Activated CD8-positive, alpha-beta T cell treated with anti-CD3 and anti-CD28 coated beads, Interleukin-2, amount 10 ng/mL, durations not matched to agents 7 days and 5 days (primary cell): ENCODE data around the gene SPPL2C. TPM values are rescaled to one million over a fixed set of nuclear protein-coding genes. Genes with fewer than 3 reads are reported as not detected.

Experiments used
- ATAC-seq: fragments of 150-1000 bp; cut with Tn5 transposase; one replicate; pipeline ENCODE4 v1.10.0; 2021; ENCODE audit warnings: moderate library complexity
- CTCF ChIA-PET: fragments of 350-600 bp; sonication (Branson Sonifier 250); formaldehyde crosslinking; loops from one replicate; lab custom pipeline; 2021; ENCODE audit warnings: antibody characterized with exemption; lab: Charles Lee
- POLR2A ChIA-PET: fragments of 350-600 bp; sonication (Branson Sonifier 250); formaldehyde crosslinking; loops from one replicate; lab custom pipeline; 2021; ENCODE audit warnings: antibody characterized with exemption; lab: Charles Lee
- DNase-seq: peaks from one replicate; pipeline ENCODE4 v3.0.0-alpha.2; 2020
- H3K27ac Mint-ChIP-seq: one replicate; pipeline ENCODE4 v1.8.0; 2021; ENCODE audit warnings: mild to moderate bottlenecking, mixed read lengths
- H3K27me3 Mint-ChIP-seq: one replicate; pipeline ENCODE4 v1.8.0; 2021; ENCODE audit warnings: low read depth, mixed read lengths
- H3K36me3 Mint-ChIP-seq: one replicate; pipeline ENCODE4 v1.8.0; 2021; ENCODE audit warnings: low read depth, mixed read lengths
- H3K4me1 Mint-ChIP-seq: one replicate; pipeline ENCODE4 v1.8.0; 2021; ENCODE audit warnings: low read depth, mixed read lengths
- H3K4me3 Mint-ChIP-seq: one replicate; pipeline ENCODE4 v1.8.0; 2021; ENCODE audit warnings: mild to moderate bottlenecking, mixed read lengths
- H3K9me3 Mint-ChIP-seq: one replicate; pipeline ENCODE4 v1.8.0; 2022; ENCODE audit warnings: mixed read lengths; ENCODE audit not compliant: insufficient read depth
- total RNA-seq, 2 experiments: library from RNA; stranded (reverse); gene quantifications; one replicate each; pipeline ENCODE4 v1.2.3, GENCODE V29; 2021

Gene SPPL2C
- not detected for total RNA-seq

- no peaks in the 10 kb centered on the region for H3K4me1 Mint-ChIP-seq
- ChIA-PET POLR2A (no interaction called here), CTCF (no interaction called here)
- DNase-seq (no peak), ATAC-seq (no peak)
- no peak within 1 kb of the TSS for H3K27ac Mint-ChIP-seq
- no peaks in the 10 kb centered on the region for H3K9me3 Mint-ChIP-seq
- no peak within 1 kb of the TSS for H3K4me3 Mint-ChIP-seq
- no peaks in the 10 kb centered on the region for H3K36me3 Mint-ChIP-seq
- H3K27me3 Mint-ChIP-seq: no peaks in the 10 kb centered on the region
Observed at GRCh38 chr17:45844695-45845375, at the start of gene SPPL2C. SPPL2C (plus strand) TSS chr17:45844881; CDS start chr17:45844907, 26 bp downstream.

DNA sequence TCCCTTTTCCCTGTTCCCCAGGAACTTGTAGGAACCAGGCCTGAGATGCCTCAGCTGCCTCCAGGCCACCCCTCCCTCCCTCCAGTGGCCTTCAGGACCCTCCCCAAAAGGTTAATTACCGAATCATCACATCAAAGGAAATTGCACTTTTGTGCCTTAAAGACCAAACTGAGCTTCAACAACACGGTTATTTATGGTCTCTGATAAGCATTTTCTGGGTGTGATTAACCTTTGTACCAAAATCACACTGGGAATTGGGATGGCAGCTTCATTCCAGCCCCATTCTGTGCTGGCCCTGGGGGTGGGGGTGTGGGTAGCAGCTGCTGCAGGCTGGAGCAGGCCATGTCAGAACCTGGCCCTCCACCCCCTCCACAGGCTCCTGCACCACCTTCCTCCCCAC lies 43.9 kb upstream of the SPPL2C start:
- no peaks in the 10 kb centered on the region for H3K36me3 Mint-ChIP-seq
- no peak for ATAC-seq
- ChIA-PET POLR2A (no interaction called here), CTCF (no interaction called here)
- H3K9me3 Mint-ChIP-seq: no peaks in the 10 kb centered on the region
- no peak for DNase-seq
- no peak overlapping the region for H3K4me3 Mint-ChIP-seq
- H3K4me1 Mint-ChIP-seq: no peaks in the 10 kb centered on the region
- H3K27me3 Mint-ChIP-seq: peaks cover 15% of the 10 kb centered on the region
- no peak overlapping the region for H3K27ac Mint-ChIP-seq

DNA sequence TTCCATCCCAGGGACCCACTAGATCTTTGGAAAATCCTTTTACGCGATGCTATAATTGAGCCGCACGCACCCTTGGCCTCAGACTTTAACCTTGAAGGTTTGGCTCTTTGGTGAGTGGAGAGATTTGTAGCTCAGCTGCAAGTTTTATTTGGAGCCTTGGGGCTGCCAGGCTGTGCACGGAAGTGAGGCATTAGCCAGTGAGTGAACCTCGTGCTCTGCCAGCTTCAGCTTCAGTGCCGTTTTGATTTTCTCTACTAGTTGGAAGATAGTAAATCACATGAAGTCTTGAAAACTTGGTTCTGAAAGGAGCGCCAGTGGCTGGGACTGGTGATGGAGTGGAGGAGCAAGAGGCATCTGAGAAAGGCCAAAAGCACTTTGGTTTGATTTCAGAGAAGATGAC lies 43.3 kb upstream of the SPPL2C start:
- ChIA-PET CTCF (no interaction called here), POLR2A (no interaction called here)
- H3K4me3 Mint-ChIP-seq: no peak overlapping the region

DNA sequence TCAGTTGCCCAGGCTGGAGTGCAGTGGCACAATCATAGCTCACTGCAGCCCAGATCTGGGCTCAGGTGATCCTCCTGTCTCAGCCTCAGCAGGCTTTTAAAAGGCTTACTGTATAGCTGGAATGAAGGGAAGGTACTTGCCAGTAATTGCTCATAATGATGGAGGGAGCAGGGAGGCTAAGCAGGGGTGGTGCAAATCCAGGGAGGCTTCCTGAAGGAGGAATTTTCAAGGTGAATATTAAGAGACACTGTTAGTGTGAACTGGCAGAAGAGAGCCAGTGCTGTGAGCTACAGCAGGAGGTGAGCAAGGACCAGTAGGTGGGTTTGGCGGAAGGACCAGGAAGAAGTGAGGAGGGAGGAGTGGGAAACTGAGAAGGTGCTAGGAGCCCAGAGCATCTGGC lies 35.8 kb upstream of the SPPL2C start:
- DNase-seq: no peak
- no peaks in the 10 kb centered on the region for H3K36me3 Mint-ChIP-seq
- H3K4me1 Mint-ChIP-seq: no peaks in the 10 kb centered on the region
- ATAC-seq: no peak
- ChIA-PET CTCF (no interaction called here), POLR2A (no interaction called here)
- no peaks in the 10 kb centered on the region for H3K9me3 Mint-ChIP-seq
- H3K4me3 Mint-ChIP-seq: no peak overlapping the region
- H3K27ac Mint-ChIP-seq: no peak overlapping the region
- peaks cover 9% of the 10 kb centered on the region for H3K27me3 Mint-ChIP-seq

More for the DNA sequence above, 43.3 kb upstream of the SPPL2C start:
- H3K36me3 Mint-ChIP-seq: no peaks in the 10 kb centered on the region
- DNase-seq (no peak), ATAC-seq (no peak)
- no peaks in the 10 kb centered on the region for H3K9me3 Mint-ChIP-seq
- peaks cover 15% of the 10 kb centered on the region for H3K27me3 Mint-ChIP-seq
- no peak overlapping the region for H3K27ac Mint-ChIP-seq
- H3K4me1 Mint-ChIP-seq: no peaks in the 10 kb centered on the region

DNA sequence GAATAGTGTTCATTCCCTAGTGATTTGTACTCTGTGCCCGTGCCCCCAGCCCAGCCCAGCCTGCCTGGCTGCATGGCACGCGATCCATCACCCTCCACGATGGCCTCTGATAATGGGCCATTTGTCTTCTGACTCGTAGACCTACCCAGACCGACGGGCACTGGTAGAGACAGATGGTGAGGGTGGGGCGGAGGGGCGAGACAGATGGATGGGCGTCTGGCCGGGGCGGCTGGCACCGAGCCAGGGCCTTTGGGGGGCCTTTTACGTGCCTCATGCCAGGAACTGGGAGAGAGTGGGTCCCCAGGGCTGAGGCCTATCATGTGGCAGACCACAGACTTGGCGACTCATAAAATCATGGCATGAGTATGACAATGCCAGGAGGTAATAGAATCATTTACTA lies 35.2 kb upstream of the SPPL2C start:
- Mint-ChIP-seq H3K36me3 (no peaks in the 10 kb centered on the region), H3K27me3 (peaks cover 7% of the 10 kb centered on the region), H3K27ac (no peak overlapping the region), H3K4me3 (no peak overlapping the region), H3K9me3 (no peaks in the 10 kb centered on the region), H3K4me1 (no peaks in the 10 kb centered on the region)
- ATAC-seq: no peak
- DNase-seq: no peak
- CTCF ChIA-PET: no interaction called here
- POLR2A ChIA-PET: no interaction called here

- no peaks in the 10 kb centered on the region for H3K36me3 Mint-ChIP-seq
- H3K4me3 Mint-ChIP-seq: no peak overlapping the region
- no peak overlapping the region for H3K27ac Mint-ChIP-seq
- H3K27me3 Mint-ChIP-seq: peaks cover 6% of the 10 kb centered on the region
- ATAC-seq (no peak), DNase-seq (no peak)
- ChIA-PET POLR2A (no interaction called here), CTCF (interaction anchor here (0.6 kb wide), 1 partner anchor 20 kb away, joined by 3 read pairs; no protein-coding TSS in a partner anchor)
- H3K9me3 Mint-ChIP-seq: no peaks in the 10 kb centered on the region
- no peaks in the 10 kb centered on the region for H3K4me1 Mint-ChIP-seq
Observed at GRCh38 chr17:45812102-45812501, 32.6 kb upstream of the SPPL2C start.

- Mint-ChIP-seq H3K27me3 (peaks cover 4% of the 10 kb centered on the region), H3K4me3 (no peak overlapping the region), H3K36me3 (no peaks in the 10 kb centered on the region), H3K27ac (no peak overlapping the region), H3K9me3 (no peaks in the 10 kb centered on the region), H3K4me1 (no peaks in the 10 kb centered on the region)
- ChIA-PET CTCF (no interaction called here), POLR2A (no interaction called here)
- ATAC-seq (no peak), DNase-seq (no peak)
Observed at GRCh38 chr17:45813048-45813725, 31.5 kb upstream of the SPPL2C start.

DNA sequence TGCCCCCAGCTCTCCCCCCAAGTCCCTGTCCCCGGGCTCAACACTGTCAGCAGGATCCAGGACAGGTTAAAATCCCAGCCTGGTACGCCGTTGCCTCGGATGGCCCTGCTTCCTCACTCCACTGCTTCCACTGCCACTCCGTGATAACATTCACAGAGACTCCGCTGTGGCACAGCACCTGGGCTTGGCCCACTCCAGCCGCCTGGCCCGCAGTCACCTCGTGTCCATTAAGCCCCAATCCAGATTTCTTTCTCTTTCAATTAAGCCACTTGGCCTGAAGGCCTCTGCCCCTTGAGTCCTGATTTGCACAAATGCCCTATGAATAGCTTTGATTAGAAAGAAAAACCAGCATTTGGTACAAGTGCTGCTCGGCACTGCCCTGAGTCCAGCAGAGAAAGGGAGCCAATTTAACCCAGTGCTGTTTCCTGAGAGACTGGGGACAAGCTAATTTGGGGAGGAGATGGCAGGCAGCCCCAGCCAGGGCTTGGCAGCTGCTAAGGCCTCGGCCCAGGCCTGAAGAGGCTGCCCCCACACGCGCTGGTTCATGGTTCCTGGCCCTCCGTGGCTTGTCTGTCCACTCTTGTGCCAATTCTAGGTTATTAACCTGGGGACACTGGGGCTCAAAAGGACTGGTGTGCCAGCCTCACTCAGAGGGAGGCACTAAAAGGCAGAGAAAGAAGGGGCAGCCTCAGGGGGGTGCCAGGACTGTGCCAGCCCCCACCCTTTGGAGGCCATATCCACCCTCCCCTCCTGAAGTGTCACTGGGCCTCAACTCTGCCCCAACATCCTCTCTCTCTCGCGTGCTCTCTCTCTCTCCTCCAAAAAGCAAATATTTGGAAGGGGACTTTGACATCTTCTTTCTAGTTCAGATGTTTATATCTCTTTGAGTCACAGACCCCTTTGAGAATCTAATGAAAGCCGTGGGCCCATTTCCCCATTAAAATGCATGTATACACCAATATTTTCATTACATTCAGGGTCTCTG lies 29.8 kb upstream of the SPPL2C start:
- ChIA-PET CTCF (no interaction called here), POLR2A (no interaction called here)
- Mint-ChIP-seq H3K4me3 (no peak overlapping the region), H3K27ac (no peak overlapping the region), H3K27me3 (peaks cover 4% of the 10 kb centered on the region), H3K36me3 (no peaks in the 10 kb centered on the region), H3K4me1 (no peaks in the 10 kb centered on the region), H3K9me3 (no peaks in the 10 kb centered on the region)
- DNase-seq (no peak), ATAC-seq (no peak)

GRCh38 chr17:45815752-45816151 lies 28.9 kb upstream of the SPPL2C start:
- H3K9me3 Mint-ChIP-seq: no peaks in the 10 kb centered on the region
- no peaks in the 10 kb centered on the region for H3K36me3 Mint-ChIP-seq
- peaks cover 4% of the 10 kb centered on the region for H3K27me3 Mint-ChIP-seq
- H3K4me1 Mint-ChIP-seq: no peaks in the 10 kb centered on the region
- no peak overlapping the region for H3K4me3 Mint-ChIP-seq
- CTCF ChIA-PET: interaction anchor here (0.5 to 1.5 kb wide), 2 partner anchors 27 to 37 kb away, joined by 3 to 6 read pairs; no protein-coding TSS in a partner anchor
- DNase-seq: no peak
- H3K27ac Mint-ChIP-seq: no peak overlapping the region
- POLR2A ChIA-PET: no interaction called here
- ATAC-seq: no peak

DNA sequence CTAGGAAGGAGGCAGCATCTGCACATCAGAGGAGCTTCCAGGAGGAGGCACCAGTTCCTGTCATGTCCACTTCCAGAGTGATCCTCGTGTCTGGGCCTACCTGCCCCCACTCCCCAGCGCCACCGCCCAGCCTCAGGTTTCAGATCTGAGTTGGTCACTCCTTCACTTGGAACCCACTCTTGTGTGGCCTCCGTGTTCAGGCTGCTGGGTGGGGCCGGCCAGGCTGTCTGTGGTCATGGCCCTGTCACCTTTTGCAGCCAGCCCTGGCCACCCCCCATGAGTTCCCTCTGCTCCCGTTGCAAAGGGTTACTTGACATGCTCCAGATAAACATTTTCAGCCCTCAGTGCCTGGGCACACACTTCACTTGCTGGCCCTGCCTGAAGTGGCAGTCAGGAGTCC lies 26.6 kb upstream of the SPPL2C start:
- Mint-ChIP-seq H3K4me3 (no peak overlapping the region), H3K4me1 (no peaks in the 10 kb centered on the region), H3K27ac (no peak overlapping the region), H3K9me3 (no peaks in the 10 kb centered on the region), H3K27me3 (peaks cover 2% of the 10 kb centered on the region), H3K36me3 (no peaks in the 10 kb centered on the region)
- CTCF ChIA-PET: interaction anchor here (1.9 kb wide), 1 partner anchor 14 kb away, joined by 10 read pairs; no protein-coding TSS in a partner anchor
- POLR2A ChIA-PET: no interaction called here
- DNase-seq (no peak), ATAC-seq (no peak)

DNA sequence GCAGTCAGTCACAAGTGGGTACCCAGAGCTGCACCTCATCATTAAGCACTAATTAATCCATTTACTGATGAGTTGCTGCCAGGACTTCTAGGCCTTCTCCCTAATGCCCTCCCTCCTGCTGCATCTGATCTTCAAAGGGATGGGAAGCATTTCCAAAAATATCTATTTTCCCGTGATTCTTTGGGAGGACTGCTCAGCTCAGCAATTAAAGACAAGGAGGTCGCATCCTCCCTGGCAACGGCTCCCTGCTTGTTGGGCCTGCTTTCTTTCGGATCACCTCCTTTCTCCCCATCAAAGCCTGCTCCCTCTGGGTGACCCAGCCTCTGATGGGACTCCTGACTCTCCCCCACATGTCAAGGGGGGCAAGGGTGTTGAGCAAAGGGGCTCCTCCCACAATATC lies 26.0 kb upstream of the SPPL2C start:
- Mint-ChIP-seq H3K27ac (no peak overlapping the region), H3K9me3 (no peaks in the 10 kb centered on the region), H3K4me3 (no peak overlapping the region), H3K27me3 (no peaks in the 10 kb centered on the region), H3K36me3 (no peaks in the 10 kb centered on the region), H3K4me1 (no peaks in the 10 kb centered on the region)
- CTCF ChIA-PET: interaction anchor here (1.9 kb wide), 1 partner anchor 14 kb away, joined by 10 read pairs; no protein-coding TSS in a partner anchor
- ATAC-seq (no peak), DNase-seq (no peak)
- POLR2A ChIA-PET: no interaction called here
